ENCODE data around the gene VPS54.
"Not testable (repeated sequence)": the region's sequence is repeated elsewhere in the genome, so short reads cannot be mapped to it uniquely, and the experiment has no call there.

Gene VPS54

DNA sequence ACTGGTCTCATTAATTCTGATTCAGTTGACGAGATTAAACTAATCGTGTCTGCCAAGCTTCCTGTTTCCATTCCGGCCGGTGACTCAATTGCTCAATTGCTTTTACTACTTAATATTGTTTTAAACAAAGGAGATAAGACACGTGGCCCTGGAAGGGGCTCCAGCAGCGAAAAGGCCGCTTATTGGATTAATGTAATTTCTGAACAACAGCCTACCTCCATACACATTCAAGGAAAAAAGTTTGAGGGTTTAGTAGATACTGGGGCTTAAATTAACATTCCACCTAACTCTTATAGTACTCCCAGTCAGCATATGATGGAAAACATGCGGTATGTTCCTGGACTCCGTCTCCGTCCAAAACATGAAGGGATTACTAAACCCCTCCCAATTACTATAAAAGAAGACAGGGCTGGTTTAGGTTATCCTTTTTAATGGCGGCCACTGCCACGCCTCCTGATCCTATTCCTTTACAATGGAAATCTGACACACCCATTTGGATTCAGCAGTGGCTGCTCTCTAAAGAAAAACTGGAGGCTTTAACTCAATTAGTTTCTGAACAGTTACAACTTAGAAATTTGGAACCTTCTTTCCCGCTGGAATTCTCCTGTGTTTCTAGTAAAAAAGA, 27.1 kb downstream of the VPS54 start:
- ATAC-seq (no peak), DNase-seq (no peak)

DNA sequence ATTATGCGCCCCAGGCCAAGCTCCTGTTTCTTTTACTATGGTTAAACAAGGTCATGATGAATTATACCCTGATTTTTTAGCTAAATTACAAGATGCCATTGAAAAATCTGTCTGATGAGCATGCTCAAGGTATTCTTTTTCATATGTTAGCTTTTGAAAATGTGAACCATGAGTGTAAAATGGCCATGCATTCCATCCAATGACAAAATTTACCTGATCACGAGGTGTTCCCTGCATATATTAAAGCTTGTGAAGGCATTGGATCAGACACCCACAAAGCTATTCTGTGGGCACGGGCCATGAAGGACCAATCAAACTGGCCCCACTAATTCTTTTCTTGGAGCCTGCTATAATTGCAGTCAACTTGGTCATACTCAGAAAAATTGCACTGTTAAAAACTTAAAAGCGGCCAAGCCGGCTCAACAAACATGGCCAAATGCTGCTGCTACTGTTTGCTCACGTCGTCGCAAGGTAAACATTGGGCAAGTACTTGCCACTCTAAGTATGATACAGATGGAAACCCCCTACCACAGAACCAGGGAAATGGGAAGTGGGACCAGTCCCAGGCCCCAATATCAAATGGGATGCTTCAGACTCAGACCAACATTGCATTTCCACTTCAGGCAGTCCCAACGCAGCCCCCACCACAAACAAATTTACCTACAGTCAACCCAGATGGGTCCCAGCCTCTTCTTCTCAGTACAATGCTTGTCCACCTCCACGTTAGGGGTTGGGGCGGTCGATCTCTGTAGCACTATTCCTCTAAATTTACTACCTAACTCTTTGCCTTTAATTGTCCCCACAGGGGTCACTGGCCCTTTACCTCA, 27.8 kb downstream of the VPS54 start:
- ATAC-seq, DNase-seq: not testable (repeated sequence)

DNA sequence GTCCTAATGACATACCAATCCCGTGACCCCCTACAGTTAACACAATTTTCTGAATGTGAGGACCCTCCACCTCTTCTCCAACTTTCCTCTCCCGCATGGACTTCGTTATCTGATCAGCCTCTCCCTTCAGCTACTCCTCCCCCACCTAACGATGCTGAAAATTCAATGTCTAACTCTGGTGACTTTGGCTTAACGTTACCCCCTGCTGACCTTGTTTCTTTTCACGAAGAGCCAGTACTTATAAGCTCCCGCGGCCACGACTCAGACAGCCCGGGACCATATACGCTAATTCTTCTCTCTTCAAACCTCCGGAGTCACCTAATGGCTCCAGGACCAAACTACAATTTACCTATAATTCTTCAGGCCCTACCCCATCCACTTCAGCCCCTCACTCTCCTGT, 29.2 kb downstream of the VPS54 start:
- DNase-seq (no peak), ATAC-seq (no peak)

DNA sequence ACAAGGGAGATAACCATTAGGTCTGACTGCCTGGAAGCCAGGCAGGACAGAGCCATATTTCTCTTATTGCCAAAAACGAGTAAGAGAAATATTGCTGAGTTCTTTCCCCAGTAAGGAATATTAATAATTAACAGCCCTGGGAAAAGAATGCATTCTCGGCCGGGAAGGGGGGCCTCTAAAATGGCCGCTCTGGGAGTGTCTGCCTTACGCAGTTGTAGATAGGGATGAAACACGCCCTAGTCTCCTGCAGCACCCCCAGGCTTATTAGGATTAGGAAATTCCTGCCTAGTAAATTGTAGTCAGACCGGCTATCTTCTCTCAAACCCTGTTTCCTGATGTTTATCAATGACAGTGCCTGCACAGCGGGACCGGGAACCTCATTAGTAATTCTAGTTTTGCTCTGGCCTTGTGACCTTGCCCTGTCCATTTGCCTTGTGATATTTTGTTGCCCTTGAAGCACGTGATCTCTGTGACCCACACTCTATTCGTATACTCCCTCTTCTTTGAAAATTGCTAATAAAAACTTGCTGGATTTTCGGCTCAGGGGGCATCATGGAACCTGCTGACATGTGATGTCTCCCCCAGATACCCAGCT, 30.3 kb downstream of the VPS54 start:
- not testable (repeated sequence) for DNase-seq, ATAC-seq

DNA sequence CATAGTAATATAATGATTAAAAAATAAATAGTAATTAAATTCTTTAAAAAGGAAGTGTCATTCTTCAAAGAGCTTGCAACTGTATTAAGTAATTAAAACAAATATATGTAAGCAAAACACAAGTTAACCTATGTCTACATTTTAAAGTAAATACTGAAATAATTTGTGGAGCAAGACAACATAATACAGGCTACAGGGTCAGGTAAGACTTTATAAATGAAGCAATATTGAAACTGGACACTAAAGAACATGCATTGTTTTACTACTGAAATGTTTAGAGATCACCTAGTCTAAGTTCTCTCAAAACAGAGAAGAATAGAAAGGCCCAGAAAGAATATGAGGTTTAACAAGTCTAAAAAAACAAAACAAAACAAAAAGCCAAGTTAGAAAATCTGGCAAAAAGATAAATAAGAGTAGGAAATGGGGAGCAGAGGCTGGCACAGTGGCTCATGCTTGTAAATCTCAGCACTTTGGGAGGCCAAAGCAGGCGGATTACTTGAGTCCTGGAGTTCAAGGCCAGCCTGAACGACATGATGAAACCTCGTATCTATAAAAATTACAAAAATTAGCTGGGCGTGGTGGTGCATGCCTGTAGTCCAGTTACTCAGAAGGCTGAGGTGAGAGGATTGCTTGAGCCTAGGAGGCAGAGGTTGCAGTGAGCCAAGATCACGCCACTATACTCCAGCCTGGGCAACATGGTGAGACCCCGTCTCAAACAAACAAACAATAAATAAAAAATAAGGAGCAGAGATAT, 34.4 kb downstream of the VPS54 start:
- no peak for ATAC-seq
- no peak for DNase-seq

DNA sequence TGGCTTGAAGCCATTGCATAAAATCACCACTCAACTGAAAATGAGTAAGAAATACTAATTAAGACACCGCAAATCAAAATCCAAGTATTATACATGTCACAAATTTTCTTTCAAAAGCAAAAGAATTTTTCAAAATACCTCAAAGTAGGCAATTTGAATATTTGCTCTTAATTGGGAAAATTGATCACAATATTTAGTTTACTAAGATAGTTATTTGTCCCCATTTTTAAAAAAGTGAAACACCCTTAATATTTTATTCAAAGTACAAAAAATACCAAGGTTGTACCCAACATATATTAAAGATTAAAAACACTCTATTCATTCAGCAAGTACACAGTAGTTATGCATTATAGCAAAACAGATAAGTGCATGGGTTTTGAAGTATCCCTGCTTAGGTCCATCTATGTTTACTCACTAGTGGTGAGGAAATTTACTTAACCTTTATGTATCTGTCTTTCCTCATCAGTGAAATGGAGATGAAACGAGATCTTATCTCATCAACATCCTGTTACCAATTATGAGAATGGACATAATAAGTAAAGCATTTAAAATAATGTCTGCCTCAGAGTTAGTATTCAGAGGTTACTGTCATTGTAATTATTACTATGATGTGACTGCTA, 35.1 kb downstream of the VPS54 start:
- ATAC-seq (no peak), DNase-seq (no peak)

DNA sequence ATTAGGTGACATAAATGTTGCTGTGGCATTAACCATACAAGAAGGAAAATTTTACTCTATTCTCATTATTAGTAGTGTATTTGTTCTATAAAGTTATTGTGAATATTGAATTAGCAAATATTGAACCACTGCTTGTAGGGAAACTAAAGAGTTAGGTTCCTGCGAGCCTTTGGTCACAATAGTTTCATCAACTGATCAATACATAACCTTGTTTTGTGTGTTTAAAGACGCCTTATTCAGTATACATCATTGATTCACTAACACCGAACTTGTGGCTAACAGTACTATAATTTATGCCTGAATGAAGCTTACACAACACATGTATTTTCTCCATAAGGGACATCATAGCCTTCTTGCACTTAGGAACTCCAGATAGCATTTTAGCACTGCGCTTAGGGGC, 36.9 kb downstream of the VPS54 start:
- DNase-seq: no peak
- no peak for ATAC-seq

DNA sequence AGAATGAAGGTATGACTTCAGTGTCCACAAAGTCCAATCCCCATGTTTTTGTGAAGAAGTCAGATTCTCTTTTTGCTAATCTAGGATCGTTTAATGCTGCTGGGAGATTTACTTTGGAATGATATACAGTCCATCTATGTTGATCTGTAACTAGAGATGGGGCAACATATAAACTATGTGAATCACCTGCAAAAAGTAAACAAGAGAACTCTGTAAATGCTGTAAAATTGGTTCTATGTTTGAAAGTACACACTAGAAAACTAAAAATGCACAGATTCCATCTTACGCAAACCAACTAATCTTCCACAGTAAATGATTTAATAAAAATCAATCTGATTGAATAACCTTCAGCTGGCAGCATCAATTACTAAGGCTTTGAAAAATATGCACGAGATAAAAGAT, 37.5 kb downstream of the VPS54 start:
- ATAC-seq: no peak
- DNase-seq: no peak

DNA sequence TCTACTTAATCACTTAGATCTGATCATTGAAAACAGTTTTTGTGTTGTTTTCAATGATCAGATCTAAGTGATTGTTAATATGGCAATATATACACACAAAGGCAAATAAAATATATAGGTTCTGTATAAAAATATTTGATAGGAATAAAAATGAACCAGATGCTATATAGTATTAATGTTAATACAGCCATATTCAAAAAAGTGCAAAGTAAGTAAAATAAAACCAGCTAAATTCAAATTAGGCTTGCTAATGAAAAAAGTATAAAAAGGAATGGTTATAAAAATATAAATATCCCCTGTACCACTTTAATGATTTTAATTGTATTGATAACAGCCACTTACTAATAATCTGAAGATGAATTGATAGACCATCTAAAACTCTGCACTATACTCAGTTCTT, 38.4 kb downstream of the VPS54 start:
- no peak for ATAC-seq
- no peak for DNase-seq

DNA sequence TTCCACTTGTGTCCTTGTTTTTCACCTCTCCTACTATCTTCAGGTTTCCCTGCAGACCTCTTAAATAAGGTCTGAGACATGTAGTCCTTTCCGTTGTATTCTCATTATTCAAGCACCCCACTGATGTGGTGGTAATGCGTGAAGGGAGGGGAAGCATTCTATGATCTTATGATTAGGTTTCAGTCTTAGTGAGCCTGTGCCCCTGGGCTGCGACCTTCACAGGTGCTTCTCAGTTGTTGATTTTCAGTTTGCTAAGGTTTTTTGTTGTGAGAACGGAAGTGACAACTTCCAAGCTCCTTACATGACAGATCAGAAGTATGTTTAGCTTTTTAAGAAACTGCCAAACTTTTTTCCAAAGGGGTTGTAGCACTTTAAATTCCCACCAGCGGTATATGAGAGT, 41.3 kb downstream of the VPS54 start:
- peak; percentile 49 for DNase-seq
- ATAC-seq: peak; percentile 98

DNA sequence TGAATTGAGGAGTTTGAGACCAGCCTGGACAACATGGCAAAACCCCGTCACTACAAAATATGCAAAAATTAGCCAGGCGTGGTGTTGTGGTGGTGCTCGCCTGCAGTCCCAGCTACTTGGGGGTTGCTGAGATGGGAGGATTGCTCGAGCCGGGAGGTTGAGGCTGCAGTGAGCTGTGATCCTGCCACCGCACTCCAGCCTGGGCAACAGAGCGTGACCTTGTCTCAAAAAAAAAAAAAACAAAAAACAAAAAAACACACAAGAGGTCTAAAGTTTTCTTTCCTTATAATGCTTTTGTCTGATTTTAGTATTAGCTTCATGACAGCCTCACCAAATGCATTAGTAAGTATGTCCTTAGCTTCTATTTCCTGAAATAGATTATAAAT, 43.1 kb downstream of the VPS54 start:
- DNase-seq: no peak
- no peak for ATAC-seq

DNA sequence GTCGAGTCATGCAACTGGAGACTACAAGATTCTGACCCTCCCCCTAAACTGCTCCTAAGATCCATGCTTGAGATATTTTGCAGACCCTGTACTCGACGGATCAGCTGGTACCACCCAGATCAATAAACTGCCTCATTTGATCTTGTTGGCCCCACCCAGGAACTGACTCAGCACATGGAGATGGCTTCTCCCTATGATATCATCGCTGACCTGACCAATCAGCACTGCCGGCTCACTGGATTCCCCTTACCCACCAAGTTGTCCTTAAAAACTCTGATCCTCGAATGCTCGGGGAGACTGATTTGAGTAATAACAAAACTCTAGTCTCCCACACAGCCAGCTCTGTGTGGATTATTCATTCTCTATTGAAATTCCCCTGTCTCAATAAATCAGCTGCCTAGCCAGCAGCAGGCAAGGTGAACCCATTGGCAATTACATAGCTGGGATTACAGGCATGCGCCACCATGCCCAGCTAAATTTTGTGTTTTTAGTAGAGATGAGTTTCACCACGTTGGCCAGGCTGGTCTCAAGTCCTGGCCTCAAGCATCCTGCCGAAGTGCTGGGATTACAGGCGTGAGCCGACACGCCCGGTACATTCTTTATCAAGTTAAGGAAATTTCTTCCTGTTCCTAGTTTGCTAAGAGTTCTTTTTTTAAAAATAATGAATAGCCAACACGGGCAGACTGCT, 43.6 kb downstream of the VPS54 start:
- ATAC-seq (peak; percentile 36), DNase-seq (peak; percentile 48)

DNA sequence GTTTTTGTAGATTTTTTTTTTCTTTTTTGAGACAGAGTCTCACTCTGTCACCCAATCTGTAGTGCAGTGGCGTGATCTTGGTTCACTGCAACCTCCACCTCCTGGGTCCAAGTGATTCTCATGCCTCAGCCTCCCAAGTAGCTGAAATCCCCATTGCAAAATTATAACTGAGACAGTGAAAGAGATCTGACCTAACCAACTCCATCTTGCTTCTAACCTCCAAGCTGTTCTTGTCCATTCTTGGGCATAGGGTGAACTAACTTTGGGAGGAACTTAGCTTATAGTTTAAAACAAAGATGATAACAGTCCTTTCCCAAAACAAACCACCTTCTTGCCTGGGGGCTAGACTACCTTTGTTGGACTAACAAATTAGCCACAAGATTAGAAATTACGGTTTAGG, 44.2 kb downstream of the VPS54 start:
- not testable (repeated sequence) for ATAC-seq, DNase-seq

DNA sequence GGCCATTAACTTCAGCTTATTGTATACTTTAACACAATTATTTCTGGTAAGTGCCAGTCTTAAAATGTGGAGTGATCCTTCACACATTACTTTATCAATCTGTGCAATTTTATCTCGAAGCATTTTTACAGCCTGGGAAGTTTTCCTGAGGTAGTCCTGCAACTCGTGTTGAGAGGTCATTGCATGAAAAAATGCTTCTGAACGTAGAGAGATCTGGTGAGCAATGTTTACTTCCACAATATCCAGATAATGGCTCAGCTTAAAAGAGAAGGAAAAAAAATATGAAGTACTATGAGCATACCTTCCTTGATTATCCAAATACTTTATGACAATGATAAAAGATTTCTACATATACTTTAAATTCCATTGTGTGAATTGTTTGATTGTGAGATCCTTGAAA, 57.0 kb downstream of the VPS54 start:
- DNase-seq (no peak), ATAC-seq (no peak)

DNA sequence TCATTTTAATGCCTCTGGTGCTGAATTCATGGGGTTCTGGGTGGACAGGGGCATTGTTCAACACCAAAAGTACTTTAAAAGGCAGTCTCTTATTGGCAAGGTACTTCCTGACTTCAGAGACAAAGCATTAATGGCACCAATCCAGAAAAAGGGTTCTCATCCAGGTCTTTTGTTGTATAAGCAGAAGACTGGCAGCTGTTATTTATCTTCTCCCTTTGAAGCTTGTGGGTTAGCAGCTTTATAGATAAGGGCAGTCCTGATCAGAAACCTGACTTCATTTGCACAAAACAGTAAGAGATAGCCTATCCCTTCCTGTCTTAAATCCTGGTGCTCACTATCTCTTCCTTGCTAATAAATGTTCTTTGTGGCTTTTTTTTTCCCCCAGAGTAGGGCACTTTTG, 68.8 kb downstream of the VPS54 start:
- ATAC-seq (no peak), DNase-seq (no peak)

DNA sequence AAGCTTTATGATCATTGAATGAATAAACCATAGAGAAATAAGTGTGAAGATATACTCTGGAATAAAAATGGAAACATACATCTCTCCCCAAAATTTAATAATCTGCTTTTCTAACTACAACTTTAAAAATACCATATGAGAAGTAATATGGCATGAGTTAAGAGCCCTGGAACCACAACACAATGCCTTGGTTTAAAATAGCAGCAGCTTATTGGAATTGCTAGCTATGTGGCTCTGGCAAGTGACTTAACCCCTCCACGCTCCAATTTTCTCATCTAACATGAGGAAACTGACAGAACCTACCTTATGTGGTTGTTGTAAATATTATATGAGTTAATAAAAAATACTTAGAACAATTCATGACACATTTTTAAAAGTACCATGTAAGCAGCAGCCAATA, 76.4 kb downstream of the VPS54 start:
- DNase-seq: no peak
- no peak for ATAC-seq

DNA sequence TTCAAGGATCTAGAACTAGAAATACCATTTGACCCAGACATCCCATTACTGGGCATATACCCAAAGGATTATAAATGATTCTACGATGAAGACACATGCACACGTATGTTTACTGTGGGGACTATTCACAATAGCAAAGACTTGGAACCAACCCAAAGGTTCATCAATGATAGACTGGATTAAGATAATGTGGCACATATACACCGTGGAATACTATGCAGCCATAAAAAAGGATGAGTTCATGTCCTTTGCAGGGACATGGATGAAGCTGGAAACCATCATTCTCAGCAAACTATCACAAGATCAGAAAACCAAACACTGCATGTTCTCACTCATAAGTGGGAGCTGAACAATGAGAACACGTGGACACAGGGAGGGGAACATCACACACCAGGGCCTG, 87.1 kb downstream of the VPS54 start:
- ATAC-seq, DNase-seq: not testable (repeated sequence)

DNA sequence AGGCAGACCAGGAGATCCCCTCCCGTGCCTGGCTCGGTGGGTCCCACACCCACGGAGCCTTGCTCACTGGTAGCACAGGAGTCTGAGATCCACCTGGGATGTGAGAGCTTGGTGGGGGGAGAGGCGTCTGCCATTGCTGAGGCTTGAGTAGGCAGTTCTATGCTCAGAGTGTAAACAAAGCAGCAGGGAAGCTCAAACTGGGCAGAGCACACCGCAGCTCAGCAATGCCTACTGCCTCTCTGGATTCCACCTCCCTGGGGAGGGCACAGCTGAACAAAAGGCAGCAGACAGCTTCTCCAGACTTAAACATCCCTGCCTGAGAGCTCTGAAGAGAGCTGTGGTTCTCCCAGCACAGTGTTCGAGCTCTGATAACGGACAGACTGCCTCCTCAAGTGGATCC, 92.4 kb downstream of the VPS54 start:
- no peak for DNase-seq
- no peak for ATAC-seq

DNA sequence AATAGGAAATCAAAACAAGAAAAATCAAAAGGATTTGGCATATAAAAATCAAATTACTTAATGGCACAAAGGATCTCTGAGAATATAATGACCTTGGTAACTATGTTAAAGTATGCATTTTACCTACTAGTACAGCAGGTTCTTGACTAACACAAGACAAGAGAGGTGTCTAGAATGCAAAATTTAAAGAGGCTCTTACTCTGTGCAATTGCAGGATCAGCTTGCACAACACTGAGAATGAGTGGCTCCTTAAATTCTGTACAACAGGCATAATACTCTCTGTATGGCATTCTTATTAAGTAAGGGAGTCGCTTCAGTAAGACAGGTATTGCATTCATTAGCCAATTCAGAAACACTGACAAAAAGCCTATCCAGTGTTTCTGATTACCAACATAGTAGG, 104.9 kb downstream of the VPS54 start:
- DNase-seq: no peak
- ATAC-seq: no peak

DNA sequence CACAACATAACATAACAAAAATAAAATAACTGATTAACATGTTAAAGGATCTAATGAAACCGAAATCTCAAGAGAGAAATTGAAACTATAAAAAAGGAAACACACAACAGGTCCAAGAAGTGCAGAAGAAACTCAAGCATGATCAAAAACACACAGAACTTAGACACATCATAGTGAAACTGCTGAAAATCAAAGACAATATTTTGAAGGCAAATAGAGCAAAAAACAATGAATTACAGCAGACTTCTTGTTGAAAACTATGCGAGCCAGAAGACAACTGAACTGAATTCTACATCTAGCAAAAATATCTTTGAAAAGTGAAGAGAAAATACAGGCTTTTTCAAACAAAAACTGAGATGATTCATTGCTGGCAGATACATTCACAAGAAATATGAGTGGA, 116.2 kb downstream of the VPS54 start:
- ATAC-seq (no peak), DNase-seq (no peak)

DNA sequence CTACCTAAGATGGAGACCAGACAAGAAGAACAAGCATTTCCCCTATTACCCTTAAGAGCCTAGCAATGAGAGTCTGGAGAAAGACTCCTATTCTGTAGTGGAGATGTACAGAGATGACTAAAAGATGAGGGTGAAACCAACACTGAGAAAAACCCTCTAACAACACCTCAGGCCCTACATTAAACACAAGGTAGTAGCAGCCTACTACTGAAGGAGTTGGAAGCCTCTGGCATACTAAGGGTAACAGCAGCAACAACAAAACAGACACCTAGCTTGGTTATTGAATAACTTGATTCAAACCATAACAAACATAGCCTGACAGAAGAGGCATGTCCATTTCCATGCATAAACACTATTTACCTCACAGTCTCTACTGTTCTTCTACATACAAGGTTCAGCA, 117.1 kb downstream of the VPS54 start:
- DNase-seq (no peak), ATAC-seq (no peak)

DNA sequence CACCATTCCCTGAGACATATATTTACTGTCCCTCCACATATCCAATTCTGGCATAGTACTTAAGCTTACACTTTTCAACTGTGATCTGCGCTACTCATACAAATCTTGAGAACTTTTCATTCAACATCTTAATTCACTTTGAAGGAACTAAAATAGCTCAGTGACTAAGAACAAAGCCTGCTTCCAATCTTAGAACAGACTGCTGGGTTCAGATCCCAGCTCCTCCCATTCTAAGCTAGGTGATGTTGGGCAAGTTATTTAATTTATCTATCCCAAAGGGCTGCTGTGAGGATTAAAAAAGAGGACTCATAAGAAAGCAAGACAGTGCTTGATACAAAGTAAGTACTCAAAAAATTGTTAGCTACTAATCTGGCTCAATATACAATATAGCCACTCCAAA, 119.6 kb downstream of the VPS54 start:
- no peak for ATAC-seq

More for the DNA sequence above, 119.6 kb downstream of the VPS54 start:
- no peak for DNase-seq
